K562 (cell line): Measurements from ENCODE around the gene ALKBH3. TPM values are rescaled to one million over a fixed set of nuclear protein-coding genes. Genes with fewer than 3 reads are reported as not detected.

Source experiments
- ATAC-seq: fragments of 200-7000 bp; cut with Tn5 transposase; 3 replicates; pipeline ENCODE4 v1.9.1; 2020; ENCODE audit warnings: moderate library complexity
- BruUV-seq: library from RNA; stranded (reverse); fragments of 400-500 nt; replicated peaks from 2 replicates; lab custom pipeline; 2021; lab: Mats Ljungman, UMichigan
- CTCF ChIA-PET: fragments of 300-600 bp; formaldehyde crosslinking; extraction: SDS; loops from one replicate; lab custom pipeline; 2021; ENCODE audit warnings: low intra/inter-chr PET ratio; lab: Yijun Ruan, JAX
- POLR2A ChIA-PET: fragments of 300-600, 350-650 bp; sonication (Branson Sonifier 250); formaldehyde crosslinking; extraction: SDS; loops from one replicate; lab custom pipeline; 2021; ENCODE audit warnings: antibody characterized with exemption, inconsistent platforms; lab: Yijun Ruan, JAX
- DNase-seq, 4 experiments: peaks; one replicate each; pipeline versions ENCODE4 v3.0.0 to v3.0.0-alpha.2; 2011 to 2018; ENCODE audit warnings: low spot score in 3 of 4, mixed read lengths in 3 of 4; ENCODE audit errors: extremely low read depth in 1 of 4
- FAIRE-seq: peaks from 2 replicates; lab custom pipeline; 2011; peaks lifted over from hg19 to GRCh38; lab: Jason Lieb, UNC
- H2AFZ ChIP-seq: 2 replicates; pipeline ENCODE4 v1.6.0; 2011; ENCODE audit warnings: low read depth, low read length, control low read depth, inconsistent platforms
- H3K27ac ChIP-seq: fragments of 200-600 bp; 3 replicates; pipeline ENCODE4 v1.8.0; 2011; ENCODE audit warnings: low read depth, mild to moderate bottlenecking, control low read depth, inconsistent platforms, low read length, moderate library complexity, mixed read lengths; ENCODE audit errors: extremely low read depth
- H3K27me3 ChIP-seq, 2 experiments: fragments of 300-600 bp in 1 of 2; 2 replicates in 1 of 2; 3 replicates in 1 of 2; pipeline versions ENCODE4 v1.6.0 to v1.8.0; 2011; ENCODE audit warnings: inconsistent platforms in 2 of 2, low read length in 2 of 2, mild to moderate bottlenecking in 1 of 2, mixed read lengths in 1 of 2, moderate library complexity in 1 of 2; ENCODE audit not compliant: control insufficient read depth in 2 of 2, insufficient read depth in 2 of 2
- H3K36me3 ChIP-seq: fragments of 300-600 bp; 3 replicates; pipeline ENCODE4 v1.8.0; 2011; ENCODE audit warnings: mild to moderate bottlenecking, low read length, inconsistent platforms; ENCODE audit not compliant: control insufficient read depth, insufficient read depth
- H3K4me1 ChIP-seq, 2 experiments: fragments of 200-600 bp in 1 of 2; replicated peaks in 1 of 2; 2 replicates in 1 of 2; 3 replicates in 1 of 2; pipeline versions ENCODE4 v1.5.1 to v1.8.0; 2011; ENCODE audit warnings: inconsistent platforms in 2 of 2, low read length in 2 of 2, mild to moderate bottlenecking in 1 of 2, mixed read lengths in 1 of 2, moderate library complexity in 1 of 2; ENCODE audit not compliant: control insufficient read depth in 2 of 2, insufficient read depth in 2 of 2
- H3K4me2 ChIP-seq: 2 replicates; pipeline ENCODE4 v1.6.1; 2011; ENCODE audit warnings: low read length, control low read depth, inconsistent platforms, mixed read lengths; ENCODE audit not compliant: insufficient read depth
- H3K4me3 ChIP-seq: fragments of 200-600 bp; sonication (generic), shearing (Covaris generic); 2 replicates; pipeline ENCODE4 v1.5.1; 2016; ENCODE audit warnings: control low read depth, inconsistent platforms
- H3K79me2 ChIP-seq: fragments of 200-600 bp; 3 replicates; pipeline ENCODE4 v1.8.0; 2011; ENCODE audit warnings: low read length, inconsistent platforms; ENCODE audit not compliant: control insufficient read depth, insufficient read depth
- H3K9ac ChIP-seq, 2 experiments: 2 replicates each; pipeline versions ENCODE4 v1.6.0 to v1.6.1; 2011; ENCODE audit warnings: low read depth in 2 of 2, low read length in 2 of 2, control low read depth in 1 of 2, inconsistent platforms in 1 of 2, mild to moderate bottlenecking in 1 of 2, mixed read lengths in 1 of 2; ENCODE audit not compliant: insufficient read depth in 1 of 2
- H3K9me1 ChIP-seq: one replicate; pipeline ENCODE4 v1.6.0; 2011; ENCODE audit warnings: inconsistent platforms, mild to moderate bottlenecking, low read length, moderate library complexity; ENCODE audit not compliant: control insufficient read depth, insufficient read depth
- H3K9me3 ChIP-seq: replicated peaks from 2 replicates; pipeline ENCODE4 v1.5.1; 2011; ENCODE audit warnings: low read depth, low read length, inconsistent platforms; ENCODE audit not compliant: control insufficient read depth, insufficient read depth
- H4K20me1 ChIP-seq: replicated peaks from 2 replicates; pipeline ENCODE4 v1.6.1; 2011; ENCODE audit warnings: low read length, inconsistent platforms, mixed read lengths; ENCODE audit not compliant: control insufficient read depth, insufficient read depth
- RNF219 ChIP-seq: fragments of 250-450 bp; sonication (Bioruptor Pico); IDR thresholded peaks from 2 replicates; pipeline ENCODE4 v1.5.0; 2022; ENCODE audit warnings: mild to moderate bottlenecking
- SMC3 ChIP-seq: conservative IDR thresholded peaks from 2 replicates; pipeline ENCODE4 v1.6.1; 2011; ENCODE audit warnings: low read depth, low read length, improper control_type of control experiment; ENCODE audit not compliant: insufficient read depth
- ZNF780A ChIP-seq: fragments of 250-450 bp; sonication (Bioruptor Pico); IDR thresholded peaks from 2 replicates; pipeline ENCODE4 v1.5.0; 2021; ENCODE audit warnings: mild to moderate bottlenecking
- WGBS: fragments of 100-300 bp; shearing (Covaris generic); methylation state at CpG from one replicate; pipeline ENCODE4 v1.1.6; 2016; ENCODE audit warnings: low coverage, mixed read lengths; ENCODE audit not compliant: insufficient coverage; ENCODE audit errors: missing lambda C conversion rate; 5-methylcytosine and 5-hydroxymethylcytosine counted together
- in situ Hi-C: fragments of 300-500 bp; cut with MboI; formaldehyde crosslinking; loops from 4 replicates; pipeline ENCODE4 v1.15.0; 2018; ENCODE audit warnings: inconsistent platforms, mixed read lengths
- intact Hi-C: fragments of 100-400 bp; cut with micrococcal nuclease; formaldehyde crosslinking; loops from 2 replicates; pipeline ENCODE4 v1.14.2; 2022
- polyA plus RNA-seq, 8 experiments: library from polyadenylated mRNA; depleted of rRNA in 4 of 8; stranded (reverse) in 5 of 8; unstranded in 3 of 8; fragments of >200 nt; fragmentation: Nextera tagmentation in 2 of 8; fragmentation: Illumina TruSeq in 1 of 8; extraction: Ambion mirVana in 2 of 8; extraction: Trizol in 1 of 8; gene quantifications; 2 replicates each; pipeline versions ENCODE4 v1.2.1 to v1.2.3, GENCODE V29; 2011 to 2014; ENCODE audit warnings: inconsistent platforms in 1 of 8, missing spikeins in 1 of 8
- total RNA-seq, 7 experiments: library from RNA; depleted of rRNA in 6 of 7; stranded (reverse); fragments of >200 nt in 6 of 7; fragmentation: Illumina TruSeq in 2 of 7; extraction: Trizol in 2 of 7; gene quantifications; 2 replicates each; pipeline versions ENCODE4 v1.2.1 to v1.2.3, GENCODE V29; 2011 to 2021; ENCODE audit warnings: low replicate concordance in 1 of 7

Gene ALKBH3
- total and polyA plus RNA-seq, 9 of the 15 experiments (the other 6 are each of a cell fraction or from before 2014, with no cell fraction given) = 16.0 to 49.9 (median 36.5) TPM

- TF ChIP-seq ZNF780A (CRISPR knock-in tag) (no peak), RNF219 (CRISPR knock-in tag) (no peak), SMC3 (no peak)
- no peak overlapping the region for H3K9ac ChIP-seq
- H3K36me3 ChIP-seq = no peaks in the 10 kb centered on the region
- H3K27ac ChIP-seq = no peak overlapping the region
- H4K20me1 ChIP-seq = no peaks in the 10 kb centered on the region
- DNase-seq (no peak), ATAC-seq (no peak), FAIRE-seq (no peak)
- H3K4me3 ChIP-seq = no peak overlapping the region
- no peaks in the 10 kb centered on the region for H3K9me1 ChIP-seq
- H3K9me3 ChIP-seq = no peaks in the 10 kb centered on the region
- no TSS peak for BruUV-seq
- ChIA-PET CTCF (no interaction called here), POLR2A (interaction anchor here (0.6 to 0.8 kb wide), 2 partner anchors 15 to 20 kb away, joined by 3 read pairs; no protein-coding TSS in a partner anchor)
- no peak overlapping the region for H3K4me2 ChIP-seq
- peaks cover 0 to 3% of the 10 kb centered on the region in 2 experiments; a peak in 1 of 5 replicates for H3K27me3 ChIP-seq
- no peak overlapping the region for H2AFZ ChIP-seq
- 15% methylated on average over 3 of the region's 3 CpGs for WGBS
- no peaks in the 10 kb centered on the region for H3K4me1 ChIP-seq
- in situ Hi-C loops = no loop called here
- no peaks in the 10 kb centered on the region for H3K79me2 ChIP-seq
- intact Hi-C loops = no loop called here
Measured at GRCh38 chr11:43845816-43846215, 34.8 kb upstream of the ALKBH3 start.
